GM21717 (cell line): ENCODE data around the gene SPATA19.

Experiments
- ATAC-seq: cut with Tn5 transposase; IDR thresholded peaks from one replicate; pipeline ENCODE4 v1.9.1; 2021; ENCODE audit warnings: mild to moderate bottlenecking, moderate library complexity; ENCODE audit not compliant: unreplicated experiment

The SPATA19 gene

DNA sequence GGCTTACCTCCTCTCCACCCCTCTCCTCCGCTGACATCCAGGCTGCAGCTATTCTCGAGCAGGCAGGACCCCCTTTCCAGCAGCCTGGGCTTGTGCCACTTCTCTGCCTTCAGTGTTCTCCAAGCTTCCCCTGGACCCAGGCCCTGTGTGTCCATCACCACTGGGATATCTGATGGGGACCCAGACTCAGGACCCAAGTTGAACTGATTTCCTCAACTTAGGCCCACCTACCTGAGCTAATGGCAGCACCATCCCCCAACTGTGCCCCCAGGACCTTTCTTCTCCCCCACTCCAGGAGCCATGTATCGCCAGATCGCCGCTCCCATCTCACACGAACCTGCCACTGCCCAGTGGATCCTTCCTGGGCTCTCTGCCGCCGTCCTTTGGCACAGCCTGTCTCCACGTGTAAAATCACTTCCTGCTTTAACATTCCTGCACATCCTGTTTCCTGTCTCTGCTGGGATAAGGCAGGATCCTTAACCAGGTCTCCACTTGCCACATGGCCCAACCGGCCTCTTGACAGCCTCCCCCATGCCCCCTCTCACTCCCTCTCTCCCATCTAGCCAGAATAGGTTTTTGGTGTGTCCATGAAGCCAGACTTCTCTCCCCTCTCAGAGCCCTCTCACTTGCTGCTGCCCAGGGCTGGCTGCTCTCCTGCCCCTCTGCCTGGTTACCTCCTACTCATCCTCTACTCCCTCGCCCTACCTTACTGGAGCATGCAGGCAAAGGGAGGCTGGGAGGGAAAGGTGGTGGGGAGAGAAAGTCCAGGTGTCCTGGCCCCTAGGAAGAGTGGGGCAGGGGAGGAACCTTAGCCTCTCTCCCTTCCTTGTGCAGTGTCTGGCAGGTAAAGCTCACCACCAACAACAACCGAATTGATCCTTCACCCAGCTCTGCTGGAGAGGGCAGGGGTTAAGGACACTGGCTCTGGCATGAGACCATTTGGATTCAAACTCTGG, 9.4 kb downstream of the SPATA19 start:
- ATAC-seq = no peak

DNA sequence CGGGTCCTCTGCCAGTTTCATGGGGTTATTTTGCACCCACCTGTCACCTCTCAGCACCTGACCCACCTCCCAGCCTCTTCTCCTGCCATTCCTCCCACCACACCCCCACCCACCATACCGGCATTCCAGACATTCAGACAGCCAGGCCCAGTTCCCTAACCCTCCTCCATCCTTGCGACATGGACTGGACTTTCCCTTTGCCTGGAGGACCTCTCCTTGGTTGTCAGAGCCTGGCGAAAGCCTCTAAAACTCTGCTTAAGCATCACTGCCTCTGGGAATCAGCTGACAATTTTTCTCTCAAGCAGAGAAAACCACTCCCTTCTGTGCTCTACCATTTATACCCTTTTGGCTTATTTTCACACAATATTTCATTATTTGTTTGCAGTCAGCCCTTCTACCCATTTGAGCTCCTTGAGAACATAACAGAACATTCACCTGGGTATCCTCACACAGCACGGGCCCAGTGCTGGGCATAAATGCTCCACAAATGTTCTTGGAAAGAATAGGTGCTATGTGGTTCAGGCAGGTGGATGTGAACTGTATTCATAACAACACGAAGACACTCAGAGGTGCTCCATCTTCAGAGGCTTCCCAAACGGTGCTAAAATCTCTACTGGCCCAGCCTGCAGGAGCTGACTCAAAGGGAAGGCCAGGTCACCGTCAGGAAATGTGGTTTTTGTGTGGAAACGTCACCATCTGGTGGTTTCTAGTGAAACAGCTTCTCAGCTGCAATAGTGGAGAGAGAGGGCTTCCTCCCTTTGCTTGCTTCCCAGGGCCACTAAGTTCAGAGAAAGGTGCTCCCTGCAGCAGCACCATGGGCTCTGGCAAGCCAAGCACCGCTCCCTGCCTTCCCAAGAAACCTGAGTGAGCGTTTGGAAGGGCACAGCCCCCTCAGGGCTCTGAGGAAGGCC, 10.4 kb downstream of the SPATA19 start:
- peak; percentile 78 for ATAC-seq

DNA sequence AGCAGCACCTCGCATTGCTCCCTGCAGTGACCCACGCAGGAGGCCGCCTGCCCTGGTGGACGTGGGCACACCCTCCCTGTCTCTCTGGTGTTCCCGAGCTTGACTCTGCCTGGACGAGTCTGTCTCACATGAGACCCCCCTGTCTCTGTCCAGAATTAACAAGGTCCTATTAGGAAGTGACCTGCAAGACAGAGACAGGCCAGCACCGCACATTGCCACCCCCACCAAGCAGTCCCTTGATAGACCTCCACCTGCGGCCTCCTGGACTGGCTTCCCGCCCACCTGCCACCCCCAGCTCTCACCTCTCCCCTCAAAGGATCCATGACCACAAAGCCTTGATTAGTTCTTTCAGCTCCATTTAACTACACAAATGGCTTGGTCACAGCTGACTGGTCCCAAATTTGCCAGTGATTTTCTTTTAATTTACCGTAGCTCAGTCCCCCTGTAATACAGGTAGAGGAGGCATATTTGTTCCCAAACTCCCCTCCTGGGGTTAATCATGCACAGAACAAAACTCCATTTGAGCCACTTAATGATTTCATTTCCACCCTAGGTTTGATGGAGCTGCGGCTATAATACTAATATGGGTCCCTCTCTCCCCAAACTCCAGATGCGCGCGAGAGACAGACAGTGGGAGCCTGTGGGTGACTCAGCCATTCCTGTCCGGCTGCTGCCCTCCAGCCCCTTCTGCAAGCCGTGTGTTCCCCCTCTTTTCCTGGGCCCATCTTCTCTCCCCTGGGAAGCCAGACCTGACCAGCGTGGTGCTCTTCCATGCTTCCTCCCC, 11.2 kb downstream of the SPATA19 start:
- no peak for ATAC-seq

DNA sequence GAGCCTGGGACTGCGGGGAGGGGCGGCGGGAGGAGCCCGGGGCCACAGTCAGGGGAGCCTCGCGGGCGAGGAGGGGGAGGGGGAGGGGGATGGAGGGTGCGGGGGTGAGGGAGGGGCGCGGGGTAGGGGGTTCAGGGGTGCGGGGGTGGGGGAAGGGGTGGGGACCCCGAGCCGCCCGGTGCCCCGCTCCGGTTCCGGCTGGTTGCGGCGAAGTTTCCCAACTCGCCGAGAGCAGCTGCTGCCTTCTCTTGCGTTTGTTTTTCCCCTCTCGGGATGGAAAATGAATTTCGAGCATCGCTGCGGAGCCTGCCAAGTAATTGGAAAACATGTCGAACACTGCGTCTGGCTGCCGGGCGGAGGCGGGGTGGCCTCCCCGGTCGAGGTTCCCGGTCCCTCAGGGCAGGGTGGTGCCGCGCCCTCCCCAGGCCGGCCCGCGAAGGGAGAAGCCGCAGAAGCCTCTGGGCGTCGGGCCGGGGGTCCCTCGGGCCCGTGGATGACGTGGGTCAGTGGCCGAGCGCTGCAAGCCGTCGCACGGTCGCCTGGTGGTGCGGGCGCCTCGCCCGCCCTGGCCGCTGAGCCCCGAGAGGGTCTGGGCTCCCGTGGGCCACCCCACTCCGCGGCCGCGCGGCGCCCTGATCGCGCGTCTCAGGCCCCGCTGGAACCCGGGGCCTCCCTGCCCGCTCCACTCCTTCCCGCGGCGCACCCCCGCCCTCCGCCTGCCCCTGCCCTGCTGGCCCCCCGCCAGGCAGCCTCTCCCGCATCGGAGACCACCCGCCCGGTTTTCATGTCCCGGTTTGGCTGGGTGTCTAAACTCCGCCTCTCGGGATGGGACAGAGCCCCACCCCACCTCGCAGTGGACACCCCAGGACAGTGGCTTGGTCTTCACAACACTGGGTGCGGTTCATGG, 12.1 kb downstream of the SPATA19 start:
- no peak for ATAC-seq

DNA sequence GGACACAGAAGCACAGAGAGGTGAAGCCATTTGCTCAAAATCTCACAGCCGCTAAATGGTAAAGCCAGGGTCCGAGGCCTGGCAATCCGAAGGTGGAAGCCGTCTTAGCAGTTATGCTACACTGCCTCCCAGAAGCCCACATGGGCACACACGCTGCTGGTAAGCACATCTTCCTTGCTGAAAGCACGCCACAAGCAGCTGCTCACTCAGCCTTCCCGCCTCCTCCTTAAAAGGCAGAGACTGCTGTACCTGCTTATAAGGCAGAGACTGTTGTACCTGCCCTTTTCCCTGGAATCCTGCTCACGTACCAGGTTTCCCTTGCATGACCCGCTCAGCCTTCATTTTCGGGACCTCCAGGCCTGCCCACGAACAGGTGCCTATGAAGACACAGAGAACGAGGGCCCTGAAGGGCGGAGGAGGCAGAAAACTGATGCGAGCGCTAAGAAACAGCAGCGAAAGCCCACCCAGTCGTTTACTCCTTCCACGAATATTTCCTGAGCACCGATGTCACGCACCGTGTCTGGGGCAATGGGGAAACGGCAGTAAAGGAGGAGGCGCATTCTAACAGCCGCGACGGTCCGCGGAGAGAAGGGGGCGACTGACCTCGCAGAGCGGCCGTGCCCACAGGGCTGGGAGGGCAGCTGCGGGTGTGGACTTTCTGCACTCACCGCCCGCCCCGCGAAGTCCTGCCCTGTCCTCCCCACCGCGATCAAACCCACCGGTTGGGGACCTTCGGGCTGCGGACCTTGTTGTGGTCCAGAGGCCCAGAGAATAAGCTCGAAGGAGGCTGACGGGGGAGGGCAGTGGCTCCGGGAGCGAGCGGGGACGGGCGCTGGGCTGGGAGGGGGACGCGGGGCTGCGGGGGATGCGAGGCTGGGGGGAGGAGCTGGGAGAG, 13.0 kb downstream of the SPATA19 start:
- ATAC-seq = no peak

DNA sequence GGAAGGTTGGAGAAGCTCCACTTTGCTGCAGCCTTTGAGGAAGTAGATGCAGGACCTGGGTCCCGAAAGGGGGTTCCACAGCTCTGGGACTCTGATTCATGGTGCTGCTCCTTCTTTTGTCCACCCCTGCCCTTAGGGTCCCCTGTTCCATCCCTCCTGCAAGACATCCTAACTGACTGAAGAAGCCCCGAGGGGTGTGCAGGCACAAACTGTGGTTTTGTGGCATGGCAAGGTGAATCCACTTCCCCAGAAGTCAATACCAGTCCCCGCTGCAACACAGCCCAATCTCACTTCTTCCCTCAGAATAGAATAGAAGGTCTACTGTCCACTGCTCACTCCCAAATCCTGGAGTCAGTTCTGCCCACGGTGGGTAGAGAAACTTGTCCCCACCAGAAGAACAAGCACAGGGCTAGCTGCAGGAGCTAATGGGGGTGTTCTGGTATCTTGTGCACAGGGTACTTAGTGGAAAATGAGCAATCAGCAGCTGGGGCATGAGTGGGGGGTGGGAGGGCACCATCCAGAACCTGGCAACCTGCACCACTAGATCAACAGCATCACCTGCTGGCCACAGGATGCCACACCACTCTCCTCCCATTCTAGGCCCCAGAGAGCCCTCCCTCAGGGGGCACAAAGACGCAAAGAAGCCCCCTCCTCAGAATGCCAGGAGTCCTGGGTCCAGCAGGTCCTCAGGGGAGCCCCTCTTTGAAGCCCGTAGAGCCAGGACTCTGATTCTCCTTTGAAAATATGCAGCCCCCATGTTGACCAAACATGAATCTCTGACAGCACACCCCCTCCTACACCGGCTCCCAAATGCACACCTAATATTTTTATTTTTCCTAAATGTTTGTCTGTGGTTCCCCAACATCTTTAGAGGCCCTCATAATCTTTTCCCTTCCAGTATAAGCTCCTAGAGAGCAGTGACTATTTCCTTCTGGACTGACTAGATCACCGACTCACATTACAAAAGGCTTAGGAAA, 14.1 kb downstream of the SPATA19 start:
- ATAC-seq = no peak

DNA sequence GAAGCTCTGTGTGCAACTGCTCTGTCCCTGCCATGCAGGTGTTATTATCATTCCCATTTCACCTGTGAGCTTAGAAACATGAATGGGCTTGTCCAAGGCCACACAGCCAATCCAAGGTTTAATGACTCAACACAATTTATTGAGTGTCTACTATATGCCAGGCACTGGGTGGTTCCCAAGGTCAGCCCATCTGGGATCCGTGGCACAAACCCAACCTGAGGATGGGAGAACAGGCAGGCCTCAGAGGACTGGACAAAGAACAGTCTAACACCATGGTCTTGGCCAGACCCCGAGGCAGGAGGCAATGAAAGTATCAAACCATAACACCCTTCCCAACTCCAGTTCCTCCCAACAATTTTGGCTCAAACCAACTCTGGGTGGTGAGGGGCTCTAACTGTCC, 15.7 kb downstream of the SPATA19 start:
- no peak for ATAC-seq

DNA sequence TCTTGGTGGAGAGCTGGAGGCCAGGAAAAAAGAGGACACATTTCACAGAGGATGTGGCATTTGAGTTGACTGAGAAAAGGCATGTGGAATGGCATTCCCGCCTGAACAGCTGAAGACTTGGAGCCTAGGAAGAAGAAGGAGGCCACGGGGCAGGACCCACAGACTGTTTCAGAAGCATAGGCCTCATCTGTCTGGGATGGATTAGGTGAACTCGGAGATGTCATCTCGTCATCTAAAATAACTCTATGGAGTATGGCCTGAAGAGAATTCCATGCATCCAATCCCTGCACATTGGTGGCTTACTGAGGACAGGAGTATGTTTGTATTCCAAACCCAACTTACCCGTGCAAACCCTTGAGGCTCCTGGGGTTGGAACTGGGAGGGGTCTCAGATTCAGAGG, 16.4 kb downstream of the SPATA19 start:
- no peak for ATAC-seq

DNA sequence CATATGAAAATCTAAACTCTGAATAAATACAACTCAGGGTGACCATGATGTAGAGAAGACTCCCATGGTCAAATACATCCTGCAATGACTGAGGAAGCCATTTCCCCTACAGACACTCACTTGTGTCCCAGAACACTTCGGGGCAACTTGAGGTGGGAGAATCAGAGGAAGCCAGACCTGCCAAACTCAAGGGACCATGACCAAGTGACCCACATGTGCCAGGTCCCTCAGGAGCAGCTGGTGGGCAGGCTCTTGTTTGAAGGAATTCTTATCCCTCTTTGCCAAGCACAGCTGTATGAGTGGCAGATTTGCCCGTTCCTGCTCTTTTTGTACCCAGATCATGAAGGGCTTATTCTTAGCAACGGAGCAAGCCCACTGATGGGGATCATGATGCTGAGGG, 17.8 kb downstream of the SPATA19 start:
- ATAC-seq = no peak

DNA sequence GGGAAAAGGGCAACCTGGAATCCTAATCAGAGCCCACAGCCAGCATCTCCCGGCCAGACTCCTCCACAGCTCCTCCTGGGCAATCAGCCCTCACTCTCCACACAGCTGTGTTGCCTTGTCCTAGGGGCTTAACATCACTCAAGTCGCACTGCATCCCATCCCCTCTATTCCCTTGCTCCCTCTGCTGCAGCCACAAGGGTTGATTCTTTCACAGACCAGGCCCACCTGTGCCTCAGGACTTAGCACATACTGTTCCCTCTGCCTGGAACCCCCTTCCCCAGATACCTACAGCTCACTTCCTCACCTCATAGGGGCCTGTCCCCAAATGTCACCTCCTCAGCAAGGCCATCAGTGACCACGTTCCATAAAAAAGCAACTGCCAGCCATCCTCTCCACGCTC, 18.4 kb downstream of the SPATA19 start:
- ATAC-seq = no peak

DNA sequence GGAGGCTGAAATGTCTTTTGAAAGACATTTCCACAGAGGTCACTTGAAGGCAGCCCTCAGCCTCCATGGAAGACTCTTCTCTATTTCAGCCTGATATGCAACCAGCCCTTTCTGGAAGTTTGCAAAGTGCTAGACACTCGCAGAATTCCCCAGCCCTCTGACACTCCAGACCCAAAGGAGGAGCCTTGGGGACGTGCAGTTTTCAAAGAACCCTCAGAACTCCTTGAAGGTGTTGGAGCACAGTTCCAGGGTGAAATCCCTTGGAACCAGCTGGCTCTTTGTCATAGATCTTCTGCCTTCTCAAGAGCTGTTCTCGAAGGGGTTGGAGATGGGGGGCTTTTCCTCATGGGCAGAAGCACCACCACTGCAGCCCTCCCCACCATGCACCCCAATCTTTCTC, 19.6 kb downstream of the SPATA19 start:
- ATAC-seq = no peak

DNA sequence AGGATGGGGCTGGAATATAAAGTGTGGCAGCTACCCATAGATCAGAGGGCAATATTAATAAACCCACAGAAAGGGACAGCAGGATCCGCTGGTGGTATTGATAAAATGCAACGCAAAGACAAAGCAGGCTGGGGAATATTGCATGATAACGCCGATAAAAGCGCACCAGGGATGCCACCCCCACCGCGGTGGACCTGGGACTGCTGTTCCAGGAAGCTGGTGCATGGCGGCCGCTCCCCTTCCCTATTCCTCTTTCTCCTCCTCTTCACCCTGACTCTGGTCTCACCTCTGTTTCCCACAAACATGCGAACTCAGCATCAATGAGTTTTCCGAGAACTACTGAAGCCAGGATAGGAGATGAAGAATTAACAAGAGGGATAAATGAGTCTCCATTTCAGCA, 20.2 kb downstream of the SPATA19 start:
- ATAC-seq = no peak

DNA sequence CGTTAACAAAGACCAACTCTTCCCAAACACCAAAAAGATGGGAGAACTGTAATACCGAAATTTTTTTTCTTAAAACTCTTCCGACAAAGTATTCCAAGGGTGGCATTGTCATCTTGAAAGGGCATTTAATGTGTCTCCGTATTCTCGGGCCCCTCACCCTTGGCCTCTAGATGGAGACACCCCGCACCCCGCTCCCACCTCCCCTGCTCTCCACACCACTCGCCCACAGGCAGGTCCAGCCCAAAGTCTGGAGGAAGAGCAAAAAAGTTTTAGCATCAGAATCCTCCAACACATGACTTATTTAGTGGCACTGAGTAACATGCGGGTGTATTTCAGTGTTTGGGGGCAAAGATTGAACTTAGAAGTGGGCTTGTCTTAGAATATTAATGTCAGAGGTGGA, 20.7 kb downstream of the SPATA19 start:
- ATAC-seq = no peak

DNA sequence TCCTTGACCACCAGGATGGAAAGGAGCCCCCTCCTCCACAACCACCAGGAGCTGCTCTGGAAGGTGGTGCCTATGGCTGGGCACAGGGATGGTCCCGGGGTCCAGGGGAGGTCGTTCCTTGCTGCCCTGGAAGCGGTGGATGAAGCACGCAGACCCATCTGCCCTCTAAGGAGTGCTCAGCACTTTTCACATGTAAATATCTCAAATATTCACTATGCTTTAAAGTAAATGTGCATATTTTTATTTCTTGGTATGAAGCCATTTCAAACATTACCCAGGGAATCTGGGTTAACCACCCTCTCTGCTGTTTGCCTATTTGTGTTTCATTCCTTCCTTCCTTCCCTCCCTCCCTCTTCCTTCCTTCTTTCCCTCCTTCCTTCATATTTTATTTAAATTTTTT, 21.7 kb downstream of the SPATA19 start:
- no peak for ATAC-seq

DNA sequence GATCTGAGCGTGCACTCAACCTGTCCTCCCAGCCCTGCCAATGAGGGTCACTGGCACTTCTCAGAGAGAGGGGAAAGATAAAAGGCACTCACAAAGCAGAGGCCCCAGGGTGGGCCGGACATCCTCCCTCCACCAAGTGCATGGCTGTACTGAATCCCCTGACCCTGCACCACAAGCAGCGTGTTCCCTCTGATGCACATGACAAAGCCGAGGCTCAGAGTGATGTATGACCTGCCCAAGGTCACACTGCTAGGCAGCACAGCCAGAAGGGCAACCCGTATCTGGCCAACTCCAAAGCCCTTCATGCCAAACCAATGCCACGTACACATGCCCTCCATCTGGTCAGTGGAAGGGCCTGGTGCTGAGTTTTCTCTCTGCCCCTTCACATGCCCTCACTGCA, 22.1 kb downstream of the SPATA19 start:
- no peak for ATAC-seq

DNA sequence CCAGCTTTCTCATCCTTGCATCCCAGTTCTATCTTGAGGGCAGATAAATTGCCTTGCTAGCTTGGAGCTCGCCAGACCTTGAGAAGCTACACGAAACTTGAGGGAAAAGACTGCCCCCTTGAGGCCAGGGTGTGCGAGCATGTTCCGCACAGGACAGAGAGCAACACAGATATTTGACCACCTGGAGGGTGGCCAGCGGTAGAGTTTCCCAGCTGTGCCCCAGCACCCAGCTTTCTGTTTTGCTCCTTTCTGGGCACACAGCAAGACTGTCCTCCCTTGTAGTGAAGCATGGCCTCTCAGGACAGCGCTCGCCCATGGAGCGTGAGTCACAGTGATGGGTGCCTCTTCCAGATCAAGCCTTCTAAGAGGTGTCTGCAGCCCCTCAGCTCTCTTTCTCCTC, 23.5 kb downstream of the SPATA19 start:
- ATAC-seq = no peak

DNA sequence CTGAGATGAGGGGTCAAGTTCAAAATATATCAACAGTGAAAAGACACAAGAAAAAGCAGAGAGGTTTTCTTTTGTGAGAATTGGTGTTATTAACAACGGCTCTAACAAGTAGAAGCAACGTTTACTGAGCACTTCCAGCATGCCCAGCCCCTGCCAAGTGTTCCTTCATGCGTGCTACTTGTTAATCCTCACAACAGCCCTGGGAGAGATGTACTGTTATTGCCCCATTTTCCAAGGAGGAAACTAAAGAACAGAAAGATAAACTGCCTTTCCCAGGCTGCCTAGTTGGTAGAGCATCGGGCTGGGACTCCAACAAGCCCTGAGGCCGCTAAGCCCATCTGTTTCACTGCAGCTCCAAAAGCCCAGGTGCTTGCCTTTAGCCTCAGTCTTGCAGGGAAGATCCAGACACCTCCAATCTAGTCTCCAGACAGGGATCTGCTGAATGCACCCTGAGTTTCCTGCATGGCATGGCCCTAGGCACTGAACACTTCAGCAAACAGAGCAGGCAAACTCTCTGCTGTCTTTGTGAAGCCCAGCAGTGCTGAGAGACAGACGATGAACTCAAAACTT, 25.5 kb downstream of the SPATA19 start:
- no peak for ATAC-seq

DNA sequence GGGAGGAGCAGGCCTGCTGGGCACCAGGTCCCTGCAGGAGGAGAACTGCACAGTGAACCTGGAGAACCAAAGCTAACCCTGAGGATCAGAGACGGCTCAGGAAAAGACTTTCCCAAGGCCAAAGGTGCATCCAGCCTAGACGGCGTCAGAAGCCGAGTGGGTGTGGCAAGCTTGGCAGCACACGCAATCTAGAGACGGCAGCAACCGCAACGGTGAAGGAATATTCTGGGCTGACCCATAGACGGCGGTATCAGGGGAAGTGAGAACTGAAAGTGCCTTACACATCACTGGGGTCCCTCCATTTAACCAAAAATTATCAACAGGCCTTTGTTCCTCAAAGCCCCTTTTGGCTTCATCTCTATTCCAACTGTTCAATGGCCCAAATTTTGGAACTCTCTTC, 26.2 kb downstream of the SPATA19 start:
- ATAC-seq = no peak
